Neural progenitor cell (in vitro differentiated cells): ENCODE results near the gene HSD17B8. TPM values are rescaled to one million over a fixed set of nuclear protein-coding genes. Genes with fewer than 3 reads are reported as not detected.
A peak's percentile ranks its signal among the peaks of the same experiment; 100 is the strongest.

Experiments
- DNase-seq: peaks from one replicate; pipeline ENCODE4 v3.0.0-alpha.2; 2016; ENCODE audit warnings: low spot score
- H2AFZ ChIP-seq: fragments of 200-600 bp; sonication (generic); replicated peaks from 2 replicates; pipeline ENCODE4 v1.6.1; 2016; ENCODE audit warnings: antibody characterized with exemption
- H3F3A ChIP-seq: fragments of 200-600 bp; sonication (generic); 2 replicates; pipeline ENCODE4 v1.6.1; 2016; ENCODE audit warnings: antibody characterized with exemption, low read depth
- H3K27ac ChIP-seq: fragments of 200-600 bp; sonication (generic); 2 replicates; pipeline ENCODE4 v1.5.1; 2016; ENCODE audit warnings: mild to moderate bottlenecking
- H3K27me3 ChIP-seq: fragments of 200-600 bp; sonication (generic); 2 replicates; pipeline ENCODE4 v1.6.1; 2016; ENCODE audit warnings: mild to moderate bottlenecking, moderate library complexity
- H3K36me3 ChIP-seq: fragments of 200-600 bp; sonication (generic); 2 replicates; pipeline ENCODE4 v1.5.1; 2016
- H3K4me1 ChIP-seq: fragments of 200-600 bp; sonication (generic); 2 replicates; pipeline ENCODE4 v1.6.1; 2016; ENCODE audit warnings: mixed run types
- H3K4me2 ChIP-seq: fragments of 200-600 bp; sonication (generic); 2 replicates; pipeline ENCODE4 v1.6.1; 2016
- H3K4me3 ChIP-seq: fragments of 200-600 bp; sonication (generic); 2 replicates; pipeline ENCODE4 v1.5.1; 2016
- H3K79me2 ChIP-seq: fragments of 200-600 bp; sonication (generic); 2 replicates; pipeline ENCODE4 v1.6.1; 2016; ENCODE audit warnings: low read depth
- H3K9ac ChIP-seq: fragments of 200-600 bp; sonication (generic); 2 replicates; pipeline ENCODE4 v1.6.1; 2016
- H3K9me3 ChIP-seq: fragments of 200-600 bp; sonication (generic); 2 replicates; pipeline ENCODE4 v1.5.1; 2016; ENCODE audit warnings: low read depth
- H4K20me1 ChIP-seq: fragments of 200-600 bp; sonication (generic); 2 replicates; pipeline ENCODE4 v1.6.1; 2016; ENCODE audit warnings: low read depth
- H3K27ac Mint-ChIP-seq: 3 replicates; pipeline ENCODE4 v1.8.0; 2021; ENCODE audit warnings: mixed read lengths
- H3K27me3 Mint-ChIP-seq: 2 replicates; pipeline ENCODE4 v1.8.0; 2022; ENCODE audit warnings: low read depth, mild to moderate bottlenecking, inconsistent platforms, moderate library complexity, mixed read lengths; ENCODE audit not compliant: insufficient read depth
- H3K36me3 Mint-ChIP-seq: 3 replicates; pipeline ENCODE4 v1.8.0; 2021; ENCODE audit warnings: mixed read lengths
- H3K4me1 Mint-ChIP-seq: 3 replicates; pipeline ENCODE4 v1.8.0; 2021; ENCODE audit warnings: mixed read lengths
- H3K4me3 Mint-ChIP-seq: 3 replicates; pipeline ENCODE4 v1.8.0; 2021; ENCODE audit warnings: mild to moderate bottlenecking, moderate library complexity, mixed read lengths
- H3K9me3 Mint-ChIP-seq: 3 replicates; pipeline ENCODE4 v1.8.0; 2020; ENCODE audit warnings: mixed read lengths
- EZH2 ChIP-seq: fragments of 200-600 bp; sonication (generic); IDR thresholded peaks from 2 replicates; pipeline ENCODE4 v1.6.1; 2017; ENCODE audit warnings: antibody characterized with exemption, mild to moderate bottlenecking, moderate library complexity
- EZH2phosphoT487 ChIP-seq: fragments of 200-600 bp; sonication (generic); IDR thresholded peaks from 2 replicates; pipeline ENCODE4 v1.6.1; 2017; ENCODE audit warnings: antibody characterized with exemption
- total RNA-seq: library from RNA; depleted of rRNA; stranded (reverse); fragments of >200 nt; gene quantifications from 2 replicates; pipeline ENCODE4 v1.2.3, GENCODE V29; 2015; ENCODE audit warnings: low replicate concordance
- TF ChIP-seq, protein P1 (sequence below): fragments of 200-600 bp; sonication (generic); IDR thresholded peaks from 2 replicates; pipeline ENCODE4 v1.5.1; 2017; ENCODE audit warnings: antibody characterized with exemption, mild to moderate bottlenecking

The HSD17B8 gene
- total RNA-seq, 1 donor from 2014 or later: 4.8 TPM

DNA sequence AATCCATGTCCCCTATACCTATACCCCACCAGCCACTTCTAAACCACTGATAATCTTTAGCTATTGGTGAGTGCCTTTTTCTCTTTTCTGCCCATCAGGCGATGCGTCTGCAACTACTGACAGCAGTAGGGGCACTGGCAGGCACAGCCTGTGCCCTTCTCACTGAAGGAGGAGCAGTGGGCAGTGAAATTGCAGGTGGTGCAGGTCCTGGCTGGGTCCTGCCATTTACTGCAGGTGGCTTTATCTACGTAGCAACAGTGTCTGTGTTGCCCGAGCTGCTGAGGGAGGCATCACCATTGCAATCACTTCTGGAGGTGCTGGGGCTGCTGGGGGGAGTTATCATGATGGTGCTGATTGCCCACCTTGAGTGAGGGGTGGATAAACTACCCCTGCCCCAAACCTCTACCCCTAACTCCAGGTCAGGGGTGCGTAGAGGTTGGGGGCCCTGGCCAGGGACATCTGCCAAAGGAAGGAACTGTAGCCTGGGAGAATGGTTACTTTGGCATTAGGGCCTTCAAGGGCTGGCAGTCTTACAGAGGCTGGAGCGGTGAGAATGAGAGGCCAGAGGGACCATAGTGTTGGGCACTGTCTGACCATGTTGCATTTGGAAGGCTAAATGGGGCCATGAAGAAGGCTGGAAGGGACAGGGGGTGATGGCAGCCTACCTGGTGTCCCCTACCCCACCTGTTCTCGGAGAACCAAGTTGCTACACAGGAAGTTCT is 851 bp upstream of the HSD17B8 start:
- no peaks in the 10 kb centered on the region for H3K36me3 ChIP-seq
- peak overlapping the region; percentile 85 for H3K4me2 ChIP-seq
- H3F3A ChIP-seq: peaks cover 67% of the 10 kb centered on the region
- Mint-ChIP-seq H3K36me3 (peaks cover 25% of the 10 kb centered on the region), H3K27me3 (peaks cover 9% of the 10 kb centered on the region), H3K9me3 (no peaks in the 10 kb centered on the region), H3K4me3 (peak overlapping the region; percentile 99), H3K27ac (peak overlapping the region; percentile 97), H3K4me1 (peaks cover 61% of the 10 kb centered on the region)
- H3K9me3 ChIP-seq: no peaks in the 10 kb centered on the region
- TF ChIP-seq, protein P1, sequence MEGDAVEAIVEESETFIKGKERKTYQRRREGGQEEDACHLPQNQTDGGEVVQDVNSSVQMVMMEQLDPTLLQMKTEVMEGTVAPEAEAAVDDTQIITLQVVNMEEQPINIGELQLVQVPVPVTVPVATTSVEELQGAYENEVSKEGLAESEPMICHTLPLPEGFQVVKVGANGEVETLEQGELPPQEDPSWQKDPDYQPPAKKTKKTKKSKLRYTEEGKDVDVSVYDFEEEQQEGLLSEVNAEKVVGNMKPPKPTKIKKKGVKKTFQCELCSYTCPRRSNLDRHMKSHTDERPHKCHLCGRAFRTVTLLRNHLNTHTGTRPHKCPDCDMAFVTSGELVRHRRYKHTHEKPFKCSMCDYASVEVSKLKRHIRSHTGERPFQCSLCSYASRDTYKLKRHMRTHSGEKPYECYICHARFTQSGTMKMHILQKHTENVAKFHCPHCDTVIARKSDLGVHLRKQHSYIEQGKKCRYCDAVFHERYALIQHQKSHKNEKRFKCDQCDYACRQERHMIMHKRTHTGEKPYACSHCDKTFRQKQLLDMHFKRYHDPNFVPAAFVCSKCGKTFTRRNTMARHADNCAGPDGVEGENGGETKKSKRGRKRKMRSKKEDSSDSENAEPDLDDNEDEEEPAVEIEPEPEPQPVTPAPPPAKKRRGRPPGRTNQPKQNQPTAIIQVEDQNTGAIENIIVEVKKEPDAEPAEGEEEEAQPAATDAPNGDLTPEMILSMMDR: no peak
- TF ChIP-seq EZH2phosphoT487 (no peak), EZH2 (no peak)
- H3K27ac ChIP-seq: no peak overlapping the region
- DNase-seq: no peak
- no peak overlapping the region for H3K9ac ChIP-seq
- peaks cover 38% of the 10 kb centered on the region for H3K79me2 ChIP-seq
- H3K4me1 ChIP-seq: peaks cover 39% of the 10 kb centered on the region
- H4K20me1 ChIP-seq: peaks cover 40% of the 10 kb centered on the region
- H3K4me3 ChIP-seq: peak overlapping the region; percentile 70
- no peak overlapping the region for H2AFZ ChIP-seq
- H3K27me3 ChIP-seq: peaks cover 8% of the 10 kb centered on the region

- H3K79me2 ChIP-seq: peaks cover 40% of the 10 kb centered on the region
- H4K20me1 ChIP-seq: peaks cover 42% of the 10 kb centered on the region
- no peak for DNase-seq
- H3K4me3 ChIP-seq: peak overlapping the region; percentile 70
- Mint-ChIP-seq H3K27ac (peak overlapping the region; percentile 97), H3K27me3 (peaks cover 9% of the 10 kb centered on the region), H3K4me1 (peaks cover 61% of the 10 kb centered on the region), H3K4me3 (peak overlapping the region; percentile 99), H3K9me3 (no peaks in the 10 kb centered on the region), H3K36me3 (peaks cover 26% of the 10 kb centered on the region)
- no peaks in the 10 kb centered on the region for H3K9me3 ChIP-seq
- H3K4me1 ChIP-seq: peaks cover 43% of the 10 kb centered on the region
- no peak overlapping the region for H3K27ac ChIP-seq
- peak overlapping the region; percentile 85 for H3K4me2 ChIP-seq
- no peak overlapping the region for H2AFZ ChIP-seq
- no peaks in the 10 kb centered on the region for H3K36me3 ChIP-seq
- H3F3A ChIP-seq: peaks cover 72% of the 10 kb centered on the region
- TF ChIP-seq EZH2phosphoT487 (no peak), EZH2 (no peak)
- TF ChIP-seq, protein P1: no peak
- no peak overlapping the region for H3K9ac ChIP-seq
- peaks cover 8% of the 10 kb centered on the region for H3K27me3 ChIP-seq
Observed at GRCh38 chr6:33204165-33204414, 365 bp upstream of the HSD17B8 start.

DNA sequence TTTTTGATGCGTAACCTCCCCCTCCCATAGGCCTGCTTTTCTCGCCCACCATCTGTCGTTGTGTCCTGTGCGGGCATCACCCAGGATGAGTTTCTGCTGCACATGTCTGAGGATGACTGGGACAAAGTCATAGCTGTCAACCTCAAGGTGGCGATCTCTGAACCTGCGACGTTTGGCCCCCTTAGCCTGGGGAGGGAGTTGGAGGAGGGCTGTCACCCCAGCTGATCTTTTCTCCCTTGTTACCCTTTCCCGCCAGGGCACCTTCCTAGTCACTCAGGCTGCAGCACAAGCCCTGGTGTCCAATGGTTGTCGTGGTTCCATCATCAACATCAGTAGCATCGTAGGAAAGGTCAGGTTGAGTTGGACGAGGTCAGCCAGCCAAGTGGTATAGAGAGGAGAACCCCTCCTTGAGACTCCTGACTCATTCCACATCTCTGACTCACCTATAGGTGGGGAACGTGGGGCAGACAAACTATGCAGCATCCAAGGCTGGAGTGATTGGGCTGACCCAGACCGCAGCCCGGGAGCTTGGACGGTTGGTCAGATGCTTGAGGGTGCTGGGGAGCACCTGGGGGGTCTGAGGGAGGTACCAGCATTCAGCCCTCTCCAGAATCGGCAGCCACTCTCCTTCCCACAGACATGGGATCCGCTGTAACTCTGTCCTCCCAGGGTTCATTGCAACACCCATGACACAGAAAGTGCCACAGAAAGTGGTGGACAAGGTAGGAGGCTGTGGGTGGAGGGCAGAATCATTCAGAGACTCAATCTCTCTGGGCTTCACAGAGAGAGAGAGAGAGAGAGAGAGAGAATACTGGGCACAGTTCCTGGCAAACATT is 954 bp downstream of the HSD17B8 start:
- Histone ChIP-seq H3K27ac (no peak overlapping the region), H3K9me3 (no peaks in the 10 kb centered on the region), H3K79me2 (peaks cover 37% of the 10 kb centered on the region), H3K27me3 (peaks cover 8% of the 10 kb centered on the region), H3F3A (peaks cover 67% of the 10 kb centered on the region), H2AFZ (no peak overlapping the region), H3K4me2 (peak overlapping the region; percentile 85), H3K4me1 (peaks cover 43% of the 10 kb centered on the region), H3K9ac (no peak overlapping the region), H3K4me3 (peak overlapping the region; percentile 70), H3K36me3 (no peaks in the 10 kb centered on the region), H4K20me1 (peaks cover 49% of the 10 kb centered on the region)
- Mint-ChIP-seq H3K4me3 (peak overlapping the region; percentile 99), H3K9me3 (no peaks in the 10 kb centered on the region), H3K27me3 (peaks cover 14% of the 10 kb centered on the region), H3K27ac (peak overlapping the region; percentile 100), H3K36me3 (peaks cover 39% of the 10 kb centered on the region), H3K4me1 (peaks cover 68% of the 10 kb centered on the region)
- peak; percentile 29 for DNase-seq
- no peak for TF ChIP-seq EZH2phosphoT487
- no peak for TF ChIP-seq EZH2
- TF ChIP-seq, protein P1: no peak
